ENCODE results near the gene CCNL2.

CCNL2 gene

GRCh38 chr1:1380860-1381259, 18.3 kb downstream of the CCNL2 start:
- Histone ChIP-seq H3K4me3 (ENCODE audit: insufficient read length, low read depth) (no peak overlapping the region), H3K9ac (ENCODE audit: insufficient read length, low read depth) (no peak overlapping the region), H3K27me3 (ENCODE audit: insufficient read depth, insufficient read length) (no peaks in the 10 kb centered on the region), H3K9me3 (ENCODE audit: insufficient read depth, low read length) (no peaks in the 10 kb centered on the region), H3K4me1 (ENCODE audit: insufficient read depth, insufficient read length) (no peaks in the 10 kb centered on the region), H3K36me3 (ENCODE audit: insufficient read depth, insufficient read length, low read length) (peaks cover 45% of the 10 kb centered on the region)
- TF ChIP-seq SUZ12 (IDR thresholded peaks at IDR 0.05; ENCODE audit: extremely low read depth, insufficient read depth, insufficient read length) = no peak
- no peak for DNase-seq (ENCODE audit: low read depth, low spot score)

- no peak overlapping the region for H3K4me3 ChIP-seq (ENCODE audit: insufficient read length, low read depth)
- H3K9me3 ChIP-seq (ENCODE audit: insufficient read depth, low read length) = no peaks in the 10 kb centered on the region
- no peak for TF ChIP-seq YY1 (IDR thresholded peaks at IDR 0.05; ENCODE audit: insufficient read depth, insufficient read length)
- no peak for TF ChIP-seq ZNF274 (IDR thresholded peaks at IDR 0.05; ENCODE audit: low read depth, low read length)
- TF ChIP-seq SUZ12 (IDR thresholded peaks at IDR 0.05; ENCODE audit: extremely low read depth, insufficient read depth, insufficient read length) = no peak
- peaks cover 38% of the 10 kb centered on the region for H3K36me3 ChIP-seq (ENCODE audit: insufficient read depth, insufficient read length, low read length)
- no peak for DNase-seq (ENCODE audit: low read depth, low spot score)
- peaks cover 3% of the 10 kb centered on the region for H3K4me1 ChIP-seq (ENCODE audit: insufficient read depth, insufficient read length)
- H3K9ac ChIP-seq (ENCODE audit: insufficient read length, low read depth) = no peak overlapping the region
- H3K27me3 ChIP-seq (ENCODE audit: insufficient read depth, insufficient read length) = no peaks in the 10 kb centered on the region
Observed at GRCh38 chr1:1377540-1378205, 21.5 kb downstream of the CCNL2 start.

GRCh38 chr1:1376551-1377226, 22.4 kb downstream of the CCNL2 start:
- Histone ChIP-seq H3K4me1 (ENCODE audit: insufficient read depth, insufficient read length) (peaks cover 3% of the 10 kb centered on the region), H3K4me3 (ENCODE audit: insufficient read length, low read depth) (no peak overlapping the region), H3K27me3 (ENCODE audit: insufficient read depth, insufficient read length) (no peaks in the 10 kb centered on the region), H3K36me3 (ENCODE audit: insufficient read depth, insufficient read length, low read length) (peaks cover 42% of the 10 kb centered on the region), H3K9me3 (ENCODE audit: insufficient read depth, low read length) (no peaks in the 10 kb centered on the region), H3K9ac (ENCODE audit: insufficient read length, low read depth) (no peak overlapping the region)
- DNase-seq (ENCODE audit: low read depth, low spot score) = no peak
- TF ChIP-seq SUZ12 (IDR thresholded peaks at IDR 0.05; ENCODE audit: extremely low read depth, insufficient read depth, insufficient read length) (no peak), ZNF274 (IDR thresholded peaks at IDR 0.05; ENCODE audit: low read depth, low read length) (no peak), YY1 (IDR thresholded peaks at IDR 0.05; ENCODE audit: insufficient read depth, insufficient read length) (no peak)

- H3K9me3 ChIP-seq (ENCODE audit: insufficient read depth, low read length) = no peaks in the 10 kb centered on the region
- TF ChIP-seq ZNF274 (IDR thresholded peaks at IDR 0.05; ENCODE audit: low read depth, low read length) = no peak
- no peak for TF ChIP-seq YY1 (IDR thresholded peaks at IDR 0.05; ENCODE audit: insufficient read depth, insufficient read length)
- TF ChIP-seq SUZ12 (IDR thresholded peaks at IDR 0.05; ENCODE audit: extremely low read depth, insufficient read depth, insufficient read length) = no peak
- peaks cover 42% of the 10 kb centered on the region for H3K36me3 ChIP-seq (ENCODE audit: insufficient read depth, insufficient read length, low read length)
- DNase-seq (ENCODE audit: low read depth, low spot score) = peak; percentile 96
- peaks cover 3% of the 10 kb centered on the region for H3K4me1 ChIP-seq (ENCODE audit: insufficient read depth, insufficient read length)
- peak within 1 kb of the TSS; percentile 92 for H3K4me3 ChIP-seq (ENCODE audit: insufficient read length, low read depth)
- H3K9ac ChIP-seq (ENCODE audit: insufficient read length, low read depth) = peak within 1 kb of the TSS; percentile 90
- no peaks in the 10 kb centered on the region for H3K27me3 ChIP-seq (ENCODE audit: insufficient read depth, insufficient read length)
Observed at GRCh38 chr1:1374929-1375662, 24.0 kb downstream of the CCNL2 start, which contains the start of gene AURKAIP1. Gene AURKAIP1 (minus strand): TSS chr1:1375207. CDS start chr1:1374756, 451 bp downstream.

- Histone ChIP-seq H3K9me3 (ENCODE audit: insufficient read depth, low read length) (no peaks in the 10 kb centered on the region), H3K36me3 (ENCODE audit: insufficient read depth, insufficient read length, low read length) (peaks cover 42% of the 10 kb centered on the region), H3K4me3 (ENCODE audit: insufficient read length, low read depth) (peak overlapping the region; percentile 92), H3K27me3 (ENCODE audit: insufficient read depth, insufficient read length) (no peaks in the 10 kb centered on the region), H3K9ac (ENCODE audit: insufficient read length, low read depth) (peak overlapping the region; percentile 90), H3K4me1 (ENCODE audit: insufficient read depth, insufficient read length) (peaks cover 3% of the 10 kb centered on the region)
- TF ChIP-seq SUZ12 (IDR thresholded peaks at IDR 0.05; ENCODE audit: extremely low read depth, insufficient read depth, insufficient read length) (no peak), ZNF274 (IDR thresholded peaks at IDR 0.05; ENCODE audit: low read depth, low read length) (no peak), YY1 (IDR thresholded peaks at IDR 0.05; ENCODE audit: insufficient read depth, insufficient read length) (no peak)
- no peak for DNase-seq (ENCODE audit: low read depth, low spot score)
Observed at GRCh38 chr1:1374589-1374928, 24.6 kb downstream of the CCNL2 start.

GRCh38 chr1:1373815-1374588, 25.1 kb downstream of the CCNL2 start:
- TF ChIP-seq YY1 (IDR thresholded peaks at IDR 0.05; ENCODE audit: insufficient read depth, insufficient read length) = no peak
- no peak for TF ChIP-seq ZNF274 (IDR thresholded peaks at IDR 0.05; ENCODE audit: low read depth, low read length)
- no peak for TF ChIP-seq SUZ12 (IDR thresholded peaks at IDR 0.05; ENCODE audit: extremely low read depth, insufficient read depth, insufficient read length)
- Histone ChIP-seq H3K36me3 (ENCODE audit: insufficient read depth, insufficient read length, low read length) (peaks cover 42% of the 10 kb centered on the region), H3K27me3 (ENCODE audit: insufficient read depth, insufficient read length) (no peaks in the 10 kb centered on the region), H3K4me1 (ENCODE audit: insufficient read depth, insufficient read length) (peaks cover 3% of the 10 kb centered on the region), H3K9me3 (ENCODE audit: insufficient read depth, low read length) (no peaks in the 10 kb centered on the region), H3K9ac (ENCODE audit: insufficient read length, low read depth) (peak overlapping the region; percentile 90), H3K4me3 (ENCODE audit: insufficient read length, low read depth) (peak overlapping the region; percentile 92)
- DNase-seq (ENCODE audit: low read depth, low spot score) = no peak
